HG02642 (cell line): ENCODE data around the gene ACACA.
"Not testable (repeated sequence)": the region's sequence is repeated elsewhere in the genome, so short reads cannot be mapped to it uniquely, and the experiment has no call there.

Experiments used
- ATAC-seq: cut with Tn5 transposase; IDR thresholded peaks from one replicate; pipeline ENCODE4 v1.9.1; 2021; ENCODE audit warnings: mild to moderate bottlenecking; ENCODE audit not compliant: unreplicated experiment, poor library complexity

Gene ACACA

GRCh38 chr17:37356796-37357569, 49.7 kb downstream of the ACACA start:
- not testable (repeated sequence) for ATAC-seq

- not testable (repeated sequence) for ATAC-seq
Measured at GRCh38 chr17:37346863-37347402, 59.7 kb downstream of the ACACA start.

- no peak for ATAC-seq
Measured at GRCh38 chr17:37344519-37344918, 62.1 kb downstream of the ACACA start.

GRCh38 chr17:37342589-37342988, 64.0 kb downstream of the ACACA start:
- ATAC-seq, result no peak

- ATAC-seq, result no peak
Measured at GRCh38 chr17:37340804-37341203, 65.8 kb downstream of the ACACA start.

- no peak for ATAC-seq
Measured at GRCh38 chr17:37339321-37339720, 67.3 kb downstream of the ACACA start.

- no peak for ATAC-seq
Measured at GRCh38 chr17:37338847-37339246, 67.8 kb downstream of the ACACA start.

- ATAC-seq, result no peak
Measured at GRCh38 chr17:37327341-37328090, 79.1 kb downstream of the ACACA start.

- ATAC-seq, result no peak
Measured at GRCh38 chr17:37322826-37323561, 83.6 kb downstream of the ACACA start.

GRCh38 chr17:37322106-37322505, 84.5 kb downstream of the ACACA start:
- no peak for ATAC-seq

- no peak for ATAC-seq
Measured at GRCh38 chr17:37318931-37319594, 87.6 kb downstream of the ACACA start.

GRCh38 chr17:37317867-37318266, 88.8 kb downstream of the ACACA start:
- ATAC-seq, result no peak

GRCh38 chr17:37315601-37316000, 91.0 kb downstream of the ACACA start:
- no peak for ATAC-seq

- no peak for ATAC-seq
Measured at GRCh38 chr17:37312137-37312923, 94.3 kb downstream of the ACACA start.

GRCh38 chr17:37310940-37311339, 95.7 kb downstream of the ACACA start:
- ATAC-seq, result no peak

- ATAC-seq, result no peak
Measured at GRCh38 chr17:37309051-37309450, 97.6 kb downstream of the ACACA start.

GRCh38 chr17:37305406-37305905, 101.2 kb downstream of the ACACA start:
- ATAC-seq, result no peak

- no peak for ATAC-seq
Measured at GRCh38 chr17:37301288-37301687, 105.3 kb downstream of the ACACA start.

GRCh38 chr17:37300683-37301082, 106.0 kb downstream of the ACACA start:
- no peak for ATAC-seq
